ENCODE data around the gene ARHGAP45. TPM values are rescaled to one million over a fixed set of nuclear protein-coding genes. Genes with fewer than 3 reads are reported as not detected.
A peak's percentile ranks its signal among the peaks of the same experiment; 100 is the strongest.

Gene ARHGAP45
- total and polyA plus RNA-seq, 9 of the 15 experiments (the other 6 are each of a cell fraction or from before 2014, with no cell fraction given) = 0.08 to 22.1 (median 4.2) TPM

DNA sequence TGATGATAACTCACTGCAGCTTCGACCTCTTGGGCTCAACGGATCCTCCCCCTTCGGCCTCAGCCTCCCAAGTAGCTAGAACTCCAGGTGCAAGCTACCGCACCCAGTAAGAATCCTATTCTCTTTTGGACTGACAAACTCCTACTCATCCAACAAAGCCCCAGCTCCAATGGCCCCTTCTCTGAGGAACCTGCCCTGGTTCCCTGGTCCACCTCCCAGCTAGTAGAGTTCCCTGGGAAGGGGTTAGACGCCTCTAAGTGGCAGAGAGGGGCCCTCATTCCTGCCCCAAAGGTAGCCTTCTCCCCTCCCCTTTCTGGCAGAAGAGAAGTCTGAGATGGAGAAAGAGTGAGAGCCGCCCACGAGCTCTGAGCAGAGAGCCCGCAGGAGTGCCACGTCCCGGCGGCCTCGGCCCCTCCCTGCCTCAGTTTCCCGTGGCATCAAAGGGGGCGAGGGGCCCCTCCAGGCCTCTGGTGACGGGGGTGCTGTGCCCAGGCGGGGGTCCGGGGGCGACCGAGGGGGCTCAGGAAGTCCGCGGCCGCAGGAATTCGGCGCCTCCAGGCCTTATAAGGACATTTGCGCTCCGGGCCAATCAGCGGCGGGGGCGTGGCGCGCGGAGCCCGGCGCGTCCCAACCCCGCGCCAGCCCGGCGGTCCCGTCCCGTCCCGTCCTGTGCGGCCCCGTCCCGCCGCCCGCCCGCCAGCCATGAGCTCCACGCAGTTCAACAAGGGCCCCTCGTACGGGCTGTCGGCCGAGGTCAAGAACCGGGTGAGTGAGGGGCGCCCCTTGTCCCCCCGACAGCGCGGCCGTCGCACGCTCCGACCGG lies 40.8 kb upstream of the ARHGAP45 start, which contains the start of gene CNN2 (continued):
- no peak for TF ChIP-seq CHD1 (IDR thresholded peaks at IDR 0.05; ENCODE audit: low read length)
- peak; percentile 59 for TF ChIP-seq HMGN3 (IDR thresholded peaks at IDR 0.05; ENCODE audit: borderline replicate concordance, extremely low read depth, insufficient read length, low read depth, low read length)
- TF ChIP-seq, protein P1, sequence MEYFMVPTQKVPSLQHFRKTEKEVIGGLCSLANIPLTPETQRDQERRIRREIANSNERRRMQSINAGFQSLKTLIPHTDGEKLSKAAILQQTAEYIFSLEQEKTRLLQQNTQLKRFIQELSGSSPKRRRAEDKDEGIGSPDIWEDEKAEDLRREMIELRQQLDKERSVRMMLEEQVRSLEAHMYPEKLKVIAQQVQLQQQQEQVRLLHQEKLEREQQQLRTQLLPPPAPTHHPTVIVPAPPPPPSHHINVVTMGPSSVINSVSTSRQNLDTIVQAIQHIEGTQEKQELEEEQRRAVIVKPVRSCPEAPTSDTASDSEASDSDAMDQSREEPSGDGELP (CRISPR knock-in tag; IDR thresholded peaks at IDR 0.05; ENCODE audit: borderline replicate concordance) = peak; percentile 7; the same call in 1 of the 2 replicates
- no peak for TF ChIP-seq ZNF184 (CRISPR knock-in tag; IDR thresholded peaks at IDR 0.05)
- no peak for TF ChIP-seq TAF15 (IDR thresholded peaks at IDR 0.05; ENCODE audit: low read depth, low read length)
- TF ChIP-seq ZNF140 (CRISPR knock-in tag; IDR thresholded peaks at IDR 0.05) = no peak
- no peak for TF ChIP-seq GTF2F1 (IDR thresholded peaks at IDR 0.05; ENCODE audit: low read depth, low read length)
- TF ChIP-seq MYC (IDR thresholded peaks at IDR 0.05; ENCODE audit: low read depth, low read length) = peak; percentile 60
- TF ChIP-seq MYC (CRISPR knock-in tag; IDR thresholded peaks at IDR 0.05; ENCODE audit: borderline replicate concordance, low read depth) = no peak
- TF ChIP-seq, protein P2, sequence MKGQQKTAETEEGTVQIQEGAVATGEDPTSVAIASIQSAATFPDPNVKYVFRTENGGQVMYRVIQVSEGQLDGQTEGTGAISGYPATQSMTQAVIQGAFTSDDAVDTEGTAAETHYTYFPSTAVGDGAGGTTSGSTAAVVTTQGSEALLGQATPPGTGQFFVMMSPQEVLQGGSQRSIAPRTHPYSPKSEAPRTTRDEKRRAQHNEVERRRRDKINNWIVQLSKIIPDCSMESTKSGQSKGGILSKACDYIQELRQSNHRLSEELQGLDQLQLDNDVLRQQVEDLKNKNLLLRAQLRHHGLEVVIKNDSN (CRISPR knock-in tag; IDR thresholded peaks at IDR 0.05) = 0 out of 2 replicates have a peak, but pooled peaks have one; percentile 25
- TF ChIP-seq ILK (tag; IDR thresholded peaks at IDR 0.05; ENCODE audit: borderline replicate concordance, low read depth) = no peak
- TF ChIP-seq KAT7 (CRISPR knock-in tag; IDR thresholded peaks at IDR 0.05; ENCODE audit: borderline replicate concordance) = no peak
- TF ChIP-seq, protein P3, sequence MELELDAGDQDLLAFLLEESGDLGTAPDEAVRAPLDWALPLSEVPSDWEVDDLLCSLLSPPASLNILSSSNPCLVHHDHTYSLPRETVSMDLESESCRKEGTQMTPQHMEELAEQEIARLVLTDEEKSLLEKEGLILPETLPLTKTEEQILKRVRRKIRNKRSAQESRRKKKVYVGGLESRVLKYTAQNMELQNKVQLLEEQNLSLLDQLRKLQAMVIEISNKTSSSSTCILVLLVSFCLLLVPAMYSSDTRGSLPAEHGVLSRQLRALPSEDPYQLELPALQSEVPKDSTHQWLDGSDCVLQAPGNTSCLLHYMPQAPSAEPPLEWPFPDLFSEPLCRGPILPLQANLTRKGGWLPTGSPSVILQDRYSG (tag; conservative IDR thresholded peaks at IDR 0.05; ENCODE audit: low read depth) = no peak
- TF ChIP-seq, protein P4, sequence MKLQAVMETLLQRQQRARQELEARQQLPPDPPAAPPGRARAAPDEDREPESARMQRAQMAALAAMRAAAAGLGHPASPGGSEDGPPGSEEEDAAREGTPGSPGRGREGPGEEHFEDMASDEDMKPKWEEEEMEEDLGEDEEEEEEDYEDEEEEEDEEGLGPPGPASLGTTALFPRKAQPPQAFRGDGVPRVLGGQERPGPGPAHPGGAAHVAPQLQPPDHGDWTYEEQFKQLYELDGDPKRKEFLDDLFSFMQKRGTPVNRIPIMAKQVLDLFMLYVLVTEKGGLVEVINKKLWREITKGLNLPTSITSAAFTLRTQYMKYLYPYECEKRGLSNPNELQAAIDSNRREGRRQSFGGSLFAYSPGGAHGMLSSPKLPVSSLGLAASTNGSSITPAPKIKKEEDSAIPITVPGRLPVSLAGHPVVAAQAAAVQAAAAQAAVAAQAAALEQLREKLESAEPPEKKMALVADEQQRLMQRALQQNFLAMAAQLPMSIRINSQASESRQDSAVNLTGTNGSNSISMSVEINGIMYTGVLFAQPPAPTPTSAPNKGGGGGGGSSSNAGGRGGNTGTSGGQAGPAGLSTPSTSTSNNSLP (IDR thresholded peaks at IDR 0.05; ENCODE audit: borderline replicate concordance, low read depth, low read length) = no peak
- TF ChIP-seq C11orf30 (IDR thresholded peaks at IDR 0.05; ENCODE audit: low read depth) = no peak
- no peak for TF ChIP-seq ZNF695 (CRISPR knock-in tag; IDR thresholded peaks at IDR 0.05)
- TF ChIP-seq NR4A1 (CRISPR knock-in tag; IDR thresholded peaks at IDR 0.05) = no peak
- no peak for TF ChIP-seq NR4A1 (tag; IDR thresholded peaks at IDR 0.05)
- TF ChIP-seq, protein P5, sequence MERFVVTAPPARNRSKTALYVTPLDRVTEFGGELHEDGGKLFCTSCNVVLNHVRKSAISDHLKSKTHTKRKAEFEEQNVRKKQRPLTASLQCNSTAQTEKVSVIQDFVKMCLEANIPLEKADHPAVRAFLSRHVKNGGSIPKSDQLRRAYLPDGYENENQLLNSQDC (CRISPR knock-in tag; IDR thresholded peaks at IDR 0.05) = no peak
- TF ChIP-seq RBM22 (IDR thresholded peaks at IDR 0.05; ENCODE audit: low read depth, low read length, poor library complexity, severe bottlenecking) = peak; percentile 38
- TF ChIP-seq, protein P6, sequence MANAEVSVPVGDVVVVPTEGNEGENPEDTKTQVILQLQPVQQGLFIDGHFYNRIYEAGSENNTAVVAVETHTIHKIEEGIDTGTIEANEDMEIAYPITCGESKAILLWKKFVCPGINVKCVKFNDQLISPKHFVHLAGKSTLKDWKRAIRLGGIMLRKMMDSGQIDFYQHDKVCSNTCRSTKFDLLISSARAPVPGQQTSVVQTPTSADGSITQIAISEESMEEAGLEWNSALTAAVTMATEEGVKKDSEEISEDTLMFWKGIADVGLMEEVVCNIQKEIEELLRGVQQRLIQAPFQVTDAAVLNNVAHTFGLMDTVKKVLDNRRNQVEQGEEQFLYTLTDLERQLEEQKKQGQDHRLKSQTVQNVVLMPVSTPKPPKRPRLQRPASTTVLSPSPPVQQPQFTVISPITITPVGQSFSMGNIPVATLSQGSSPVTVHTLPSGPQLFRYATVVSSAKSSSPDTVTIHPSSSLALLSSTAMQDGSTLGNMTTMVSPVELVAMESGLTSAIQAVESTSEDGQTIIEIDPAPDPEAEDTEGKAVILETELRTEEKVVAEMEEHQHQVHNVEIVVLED (CRISPR knock-in tag; IDR thresholded peaks at IDR 0.05) = 0 out of 2 replicates have a peak, but pooled peaks have one; percentile 4
